GM21360 (cell line): ENCODE measurements around the gene GRB14.
"Not testable (repeated sequence)": the region's sequence is repeated elsewhere in the genome, so short reads cannot be mapped to it uniquely, and the experiment has no call there.

ENCODE experiments used
- ATAC-seq: cut with Tn5 transposase; IDR thresholded peaks from one replicate; pipeline ENCODE4 v1.9.1; 2021; ENCODE audit warnings: mild to moderate bottlenecking, moderate library complexity; ENCODE audit not compliant: unreplicated experiment

The GRB14 gene

GRCh38 chr2:164498836-164499235, 122.4 kb downstream of the GRB14 start:
- ATAC-seq, result no peak

DNA sequence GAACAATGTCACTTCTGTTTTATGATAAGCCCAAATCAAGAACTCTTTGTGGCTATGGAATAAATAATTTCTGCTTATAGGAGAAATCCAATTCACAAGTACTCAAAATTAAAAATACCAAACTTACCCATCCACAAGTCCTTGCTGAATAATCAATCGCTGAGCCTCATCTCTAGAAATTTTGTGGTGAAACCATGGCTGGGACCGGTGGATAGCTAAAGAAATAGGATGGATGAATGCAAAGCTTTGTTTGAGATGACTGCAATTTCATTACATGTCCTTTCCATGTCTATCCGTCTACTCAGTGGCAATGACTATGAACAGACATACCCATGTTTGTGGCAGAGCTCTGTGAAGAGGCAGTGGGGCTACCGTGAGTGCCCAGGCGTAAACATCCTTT, 124.4 kb downstream of the GRB14 start:
- ATAC-seq, result no peak

DNA sequence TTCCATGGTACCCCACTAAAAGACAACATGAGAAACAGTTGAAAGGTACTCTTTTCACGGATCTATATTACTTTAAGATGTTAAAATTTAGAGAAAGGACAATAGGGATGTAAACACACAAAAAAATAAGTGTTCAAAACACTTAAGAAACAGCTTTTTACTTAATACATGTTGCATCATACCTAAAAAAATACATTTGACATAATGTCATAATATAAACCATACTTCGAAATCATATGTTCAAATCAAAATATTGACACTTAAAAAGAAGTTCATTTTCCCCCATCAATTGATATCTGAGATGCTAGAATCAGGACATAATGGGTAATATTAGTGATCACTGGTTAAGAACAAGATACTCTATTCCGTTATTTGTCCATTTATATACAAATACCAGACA, 124.9 kb downstream of the GRB14 start:
- ATAC-seq, result no peak

- no peak for ATAC-seq
These were observed 125.6 kb downstream of the GRB14 start for GRCh38 chr2:164495491-164496223.

DNA sequence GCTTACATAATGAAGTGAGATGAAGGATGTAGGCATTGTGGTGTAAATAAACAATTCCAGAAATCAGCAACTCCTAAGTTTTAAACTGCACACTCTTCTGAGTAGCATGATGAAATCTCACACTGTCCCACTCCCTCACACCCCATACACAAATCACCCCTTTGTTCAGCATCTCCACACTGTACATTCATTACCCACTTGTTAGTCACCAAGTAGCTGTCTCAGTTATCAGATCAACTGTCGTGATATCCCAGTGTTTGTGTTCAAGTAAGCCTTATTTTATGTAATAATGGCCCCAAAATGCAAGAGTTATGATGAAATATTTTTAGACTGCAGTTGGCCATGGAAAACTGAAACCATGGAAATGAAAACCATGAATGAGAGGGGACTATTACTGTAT, 135.7 kb downstream of the GRB14 start:
- no peak for ATAC-seq

- no peak for ATAC-seq
These were observed 141.8 kb downstream of the GRB14 start for GRCh38 chr2:164479460-164479859.

GRCh38 chr2:164478205-164478604, 143.1 kb downstream of the GRB14 start:
- ATAC-seq, result no peak

DNA sequence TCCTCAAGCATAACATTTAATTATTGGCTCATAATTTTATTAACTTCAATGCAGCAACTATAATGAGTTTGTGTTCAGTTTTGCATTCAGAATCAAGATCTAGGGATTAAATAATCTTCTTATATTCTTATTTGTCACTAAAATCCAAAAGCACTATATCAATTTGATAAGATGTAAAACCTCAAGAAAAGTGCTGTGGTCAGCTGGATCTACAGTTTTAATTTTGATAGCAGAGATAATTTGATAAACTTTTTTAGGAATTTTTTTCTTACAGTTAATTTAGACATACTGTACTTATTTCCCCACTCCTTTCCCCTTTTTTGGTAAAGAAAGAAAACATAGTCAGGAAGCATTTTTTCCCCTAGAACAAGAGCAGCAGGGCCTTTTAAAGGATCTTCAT, 146.4 kb downstream of the GRB14 start:
- no peak for ATAC-seq

- no peak for ATAC-seq
These were observed 148.3 kb downstream of the GRB14 start for GRCh38 chr2:164473021-164473420.

DNA sequence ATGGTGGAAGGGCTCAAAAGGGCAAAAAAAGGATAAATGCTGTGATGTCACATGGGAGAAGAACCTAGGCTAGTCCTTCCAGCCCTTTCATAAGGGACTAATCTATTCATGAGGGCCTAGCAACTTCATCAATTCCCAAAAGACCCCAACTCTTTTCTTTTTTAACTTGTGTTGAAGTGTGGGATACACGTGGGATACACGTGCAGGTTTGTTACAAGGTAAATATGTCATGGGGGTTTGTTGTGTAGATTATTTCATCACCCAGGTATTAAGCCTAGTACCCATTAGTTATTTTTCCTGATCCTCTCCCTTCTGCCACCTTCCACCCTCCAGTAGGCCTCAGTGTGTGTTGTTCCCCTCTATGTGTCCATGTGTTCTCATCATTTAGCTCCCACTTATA, 156.2 kb downstream of the GRB14 start:
- ATAC-seq, result not testable (repeated sequence)

DNA sequence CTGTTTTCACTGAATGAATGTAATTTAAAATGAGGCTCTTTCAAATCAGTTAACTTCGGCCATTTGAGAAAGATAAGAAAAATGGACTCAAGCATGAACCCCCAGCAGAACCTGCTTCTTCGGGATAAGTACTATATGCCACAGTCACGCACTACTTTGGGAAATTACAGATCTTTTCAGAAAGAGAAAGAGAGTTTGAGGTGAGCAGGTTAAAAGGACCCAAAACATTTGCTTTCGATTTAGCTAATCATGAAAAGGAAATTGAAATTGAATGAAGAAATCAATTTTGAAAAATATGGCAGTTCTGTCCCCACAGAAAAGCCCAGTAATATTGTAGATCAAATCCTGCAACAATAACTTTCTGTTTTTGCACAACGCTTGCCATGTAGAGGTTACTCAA, 156.9 kb downstream of the GRB14 start:
- no peak for ATAC-seq

DNA sequence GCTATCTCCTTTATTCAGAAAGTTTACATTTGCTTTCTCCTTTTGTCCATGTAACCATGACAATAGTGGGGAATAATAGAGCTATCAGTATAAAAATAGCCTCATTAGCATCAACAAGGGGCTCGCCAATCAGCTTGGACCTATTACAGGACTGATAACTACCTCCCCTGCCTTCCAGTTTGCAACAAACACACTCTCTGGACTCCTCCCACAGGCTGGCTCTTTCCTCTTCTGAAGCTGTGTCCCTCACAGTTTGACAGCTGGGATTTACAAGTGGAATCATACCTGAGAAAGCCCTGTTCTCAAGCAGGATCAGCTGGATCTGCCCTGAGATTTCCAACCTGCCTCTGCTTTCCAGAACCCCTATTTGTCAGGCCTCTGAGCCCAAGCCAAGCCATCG, 162.5 kb downstream of the GRB14 start:
- no peak for ATAC-seq

DNA sequence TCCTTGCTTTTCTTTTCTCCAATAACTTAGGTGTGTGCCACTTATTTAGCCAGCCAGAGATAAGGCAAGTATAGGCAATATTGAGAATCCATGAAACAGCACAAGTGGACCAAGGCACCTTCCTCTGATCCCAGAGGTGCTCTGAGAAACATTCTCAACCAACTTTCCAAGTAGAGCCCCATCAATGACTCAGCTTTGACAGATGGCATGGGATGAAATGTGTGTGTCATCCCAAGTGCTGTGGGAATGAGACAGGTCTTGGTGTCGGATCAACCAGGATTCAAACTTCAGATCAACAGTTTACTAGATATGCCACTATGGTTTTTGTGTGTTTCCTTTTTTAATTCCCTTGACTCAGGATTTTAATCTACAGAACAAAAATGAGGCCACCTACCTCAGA, 164.0 kb downstream of the GRB14 start:
- ATAC-seq, result no peak

DNA sequence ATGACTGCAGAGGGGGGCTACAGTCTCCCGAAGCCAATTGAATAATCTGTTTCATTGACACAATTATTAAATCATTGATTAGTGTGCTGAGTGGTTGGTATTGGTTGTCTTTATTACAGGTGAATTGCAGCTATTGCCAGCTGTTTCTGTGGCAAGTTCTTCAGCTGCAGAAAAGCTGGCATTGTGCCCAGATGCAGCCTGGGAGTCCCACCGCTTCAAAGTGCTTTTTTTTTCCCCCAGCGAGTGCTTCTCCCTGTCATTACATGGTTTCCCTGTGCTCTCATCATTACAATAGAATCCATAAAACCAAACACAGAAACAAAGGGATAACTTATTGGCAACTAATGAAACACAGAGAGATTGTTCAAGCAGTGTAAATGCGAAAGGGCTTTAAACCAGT, 164.7 kb downstream of the GRB14 start:
- no peak for ATAC-seq

DNA sequence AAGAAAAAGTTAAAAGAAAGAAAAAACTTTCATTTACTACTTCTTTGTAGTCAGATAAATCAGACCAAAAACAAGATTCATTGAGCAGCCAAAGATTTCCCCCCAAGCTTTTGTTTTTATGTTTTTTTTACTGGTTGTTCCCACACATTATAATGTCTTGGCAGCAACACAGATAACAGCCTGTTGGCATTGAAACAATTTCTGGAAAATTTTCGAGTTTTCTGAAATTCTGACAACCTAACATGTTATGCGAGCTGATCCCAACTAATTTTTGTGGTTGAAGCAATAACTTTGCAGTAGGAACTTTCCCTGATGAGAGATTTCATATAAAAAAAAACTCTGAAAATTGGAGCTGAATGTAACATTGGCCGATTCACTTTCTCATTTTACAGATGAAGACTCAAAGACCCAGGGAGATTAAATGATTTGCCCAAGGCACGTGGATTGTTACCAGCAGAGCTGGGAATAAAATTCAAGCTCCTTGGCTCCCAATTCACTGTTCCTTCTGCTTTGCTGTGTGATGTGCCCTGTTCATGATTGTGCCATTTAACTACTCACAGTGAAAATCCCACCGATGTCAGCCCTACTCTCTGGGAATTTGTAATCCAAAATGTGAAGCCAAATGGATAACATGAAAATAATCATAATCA, 167.5 kb downstream of the GRB14 start:
- no peak for ATAC-seq

DNA sequence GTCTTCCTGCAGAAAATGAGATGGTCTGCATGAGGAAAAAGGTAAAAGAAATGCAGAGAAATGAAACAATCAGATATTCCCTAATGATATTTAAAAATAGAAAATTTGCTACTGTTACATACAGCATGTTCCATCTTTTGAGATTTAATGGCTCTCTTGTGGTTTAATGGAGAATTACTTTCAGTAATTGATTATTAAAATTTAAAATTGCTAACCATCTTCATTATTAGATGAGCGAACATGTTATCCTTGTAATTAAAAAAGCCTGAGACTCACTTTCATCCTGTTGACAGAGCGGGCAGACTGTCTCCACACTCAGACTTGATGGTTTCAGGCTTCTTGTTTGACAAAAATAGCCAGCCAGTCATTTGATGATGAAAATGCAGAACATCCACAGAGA, 171.0 kb downstream of the GRB14 start:
- no peak for ATAC-seq

DNA sequence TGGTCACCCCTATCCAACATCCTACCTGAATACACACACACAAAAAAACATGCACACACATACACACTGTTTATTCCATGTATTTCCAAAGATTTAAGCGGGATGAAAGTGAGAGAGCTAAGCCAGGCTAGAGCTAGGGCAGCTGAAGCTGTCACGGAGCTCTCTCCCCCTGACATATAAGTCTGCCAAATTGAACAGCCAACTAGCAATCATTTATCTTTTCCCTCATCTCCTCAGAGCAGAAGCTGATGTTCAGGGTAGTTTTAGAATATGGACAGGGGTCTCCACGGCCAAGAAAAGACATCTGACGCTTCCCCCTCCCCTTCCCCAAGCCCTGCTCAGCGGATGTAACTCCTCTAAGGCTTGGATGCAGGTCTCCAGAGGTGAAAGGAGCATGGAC, 171.6 kb downstream of the GRB14 start:
- ATAC-seq, result no peak

- ATAC-seq, result no peak
These were observed 173.6 kb downstream of the GRB14 start for GRCh38 chr2:164447660-164448059.
